Calu3 (cell line): ENCODE results near the gene CNDP2. TPM values are rescaled to one million over a fixed set of nuclear protein-coding genes. Genes with fewer than 3 reads are reported as not detected.

ENCODE experiments used
- Bru-seq: library from RNA; stranded (reverse); fragments of 400-500 nt; gene quantifications from one replicate; lab custom pipeline; 2021; lab: Mats Ljungman, UMichigan
- BruChase-seq, 2 experiments: library from RNA; stranded (reverse); fragments of 400-500 nt; gene quantifications; one replicate each; lab custom pipeline; 2021; lab: Mats Ljungman, UMichigan
- BruUV-seq: library from RNA; stranded (reverse); fragments of 400-500 nt; replicated peaks from 2 replicates; lab custom pipeline; 2021; lab: Mats Ljungman, UMichigan
- CTCF ChIA-PET: fragments of 300-600 bp; sonication (Branson Sonifier 250); formaldehyde crosslinking; loops from one replicate; lab custom pipeline; 2022; ENCODE audit warnings: antibody characterized with exemption; lab: Charles Lee
- DNase-seq: peaks from one replicate; pipeline ENCODE4 v3.0.0; 2022
- H3K27ac Mint-ChIP-seq: one replicate; pipeline ENCODE4 v1.8.0; 2022; ENCODE audit warnings: mixed read lengths; ENCODE audit not compliant: unreplicated experiment
- H3K27me3 Mint-ChIP-seq: one replicate; pipeline ENCODE4 v1.8.0; 2022; ENCODE audit warnings: mixed read lengths; ENCODE audit not compliant: unreplicated experiment
- H3K36me3 Mint-ChIP-seq: one replicate; pipeline ENCODE4 v1.8.0; 2022; ENCODE audit warnings: mild to moderate bottlenecking, moderate library complexity, mixed read lengths; ENCODE audit not compliant: insufficient read depth, unreplicated experiment
- H3K4me1 Mint-ChIP-seq: one replicate; pipeline ENCODE4 v1.8.0; 2022; ENCODE audit warnings: mild to moderate bottlenecking, low read depth, mixed read lengths; ENCODE audit not compliant: unreplicated experiment
- H3K4me3 Mint-ChIP-seq: one replicate; pipeline ENCODE4 v1.8.0; 2022; ENCODE audit warnings: mild to moderate bottlenecking, low read depth, moderate library complexity, mixed read lengths; ENCODE audit not compliant: unreplicated experiment
- H3K9me3 Mint-ChIP-seq: one replicate; pipeline ENCODE4 v1.8.0; 2022; ENCODE audit warnings: low read depth, mixed read lengths; ENCODE audit not compliant: unreplicated experiment
- intact Hi-C: fragments of 100-400 bp; cut with micrococcal nuclease; formaldehyde crosslinking; loops from one replicate; pipeline ENCODE4 v1.10.0; 2022; ENCODE audit not compliant: unreplicated experiment
- long read RNA-seq: library from polyadenylated mRNA; stranded (forward); transcript quantifications from one replicate; pipeline ENCODE4 v2.0.0, GENCODE V29; 2022
- total RNA-seq: library from RNA; stranded (reverse); gene quantifications from 2 replicates; pipeline ENCODE4 v1.2.3, GENCODE V29; 2022
- TF ChIP-seq, protein P1 (sequence below): fragments of 200-600 bp; IDR thresholded peaks from one replicate; pipeline ENCODE4 v1.8.0; 2022; ENCODE audit warnings: antibody characterized with exemption; ENCODE audit not compliant: unreplicated experiment

The CNDP2 gene
- total RNA-seq (279 and 312 TPM in 2 replicates), Bru-seq, nascent RNA (percentile 91 among the genes with signal in this experiment), BruChase-seq, experiment 1, labeled RNA remaining after a 6-hour chase (percentile 93 among the genes with signal in this experiment), BruChase-seq, experiment 2, labeled RNA remaining after a 2-hour chase (percentile 89 among the genes with signal in this experiment)
- long read RNA-seq, full-length matches to known transcripts = 204 of 335 reads
- long read RNA-seq, partial matches to known transcripts = 78 of 335 reads
- long read RNA-seq, other reads (novel, unspliced or antisense) = 53 of 335 reads

DNA sequence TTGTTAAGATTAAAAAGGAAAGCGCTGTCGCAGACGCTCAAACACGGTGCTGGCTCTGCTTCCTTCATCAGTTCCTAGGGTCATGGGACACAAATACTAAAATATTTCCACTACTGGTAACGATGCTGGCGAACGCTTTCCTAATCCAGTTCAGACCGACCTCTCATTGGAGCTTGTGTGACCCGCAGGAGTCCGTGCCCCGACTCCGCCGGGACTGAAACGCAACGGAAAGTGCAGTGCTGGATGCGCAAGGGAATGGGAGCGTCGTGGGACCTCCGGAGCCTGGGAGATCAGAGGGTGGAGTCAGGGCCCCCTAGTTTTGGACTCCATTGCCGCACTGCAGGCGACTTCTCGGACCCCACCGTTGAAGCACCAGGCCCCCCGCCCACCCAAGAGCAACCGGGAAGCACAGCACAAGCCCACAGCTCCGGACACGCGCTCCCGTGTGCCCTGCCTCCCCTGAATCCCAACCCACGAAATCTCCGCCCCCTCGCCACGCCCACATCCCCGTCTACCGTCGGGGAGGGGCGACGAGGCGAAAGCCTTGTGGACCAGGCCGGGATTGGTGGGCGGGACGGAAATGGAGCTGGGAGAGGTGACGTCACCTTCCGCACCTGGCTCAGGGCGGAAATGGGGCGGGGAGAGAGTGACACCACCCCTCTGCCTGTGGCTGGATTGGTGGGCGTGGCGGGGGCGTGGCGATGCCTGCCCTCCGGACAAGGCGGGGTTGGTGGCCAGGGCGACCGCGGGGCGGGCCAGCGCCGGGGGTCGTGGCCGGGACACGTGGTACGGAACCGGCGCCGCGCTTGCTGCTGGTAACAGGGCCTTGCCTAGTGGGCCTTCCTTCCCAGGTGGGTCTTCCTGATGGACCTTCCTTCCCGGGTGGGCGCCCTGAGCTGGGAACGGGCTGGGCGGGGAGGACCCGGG, at the start of gene CNDP2:
CNDP2 (plus strand) TSS at position 783 of the 927 bp plus-strand sequence. CDS start 3,611 bp downstream, outside the sequence.
- TF ChIP-seq, protein P1, sequence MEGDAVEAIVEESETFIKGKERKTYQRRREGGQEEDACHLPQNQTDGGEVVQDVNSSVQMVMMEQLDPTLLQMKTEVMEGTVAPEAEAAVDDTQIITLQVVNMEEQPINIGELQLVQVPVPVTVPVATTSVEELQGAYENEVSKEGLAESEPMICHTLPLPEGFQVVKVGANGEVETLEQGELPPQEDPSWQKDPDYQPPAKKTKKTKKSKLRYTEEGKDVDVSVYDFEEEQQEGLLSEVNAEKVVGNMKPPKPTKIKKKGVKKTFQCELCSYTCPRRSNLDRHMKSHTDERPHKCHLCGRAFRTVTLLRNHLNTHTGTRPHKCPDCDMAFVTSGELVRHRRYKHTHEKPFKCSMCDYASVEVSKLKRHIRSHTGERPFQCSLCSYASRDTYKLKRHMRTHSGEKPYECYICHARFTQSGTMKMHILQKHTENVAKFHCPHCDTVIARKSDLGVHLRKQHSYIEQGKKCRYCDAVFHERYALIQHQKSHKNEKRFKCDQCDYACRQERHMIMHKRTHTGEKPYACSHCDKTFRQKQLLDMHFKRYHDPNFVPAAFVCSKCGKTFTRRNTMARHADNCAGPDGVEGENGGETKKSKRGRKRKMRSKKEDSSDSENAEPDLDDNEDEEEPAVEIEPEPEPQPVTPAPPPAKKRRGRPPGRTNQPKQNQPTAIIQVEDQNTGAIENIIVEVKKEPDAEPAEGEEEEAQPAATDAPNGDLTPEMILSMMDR = no peak
- H3K4me3 Mint-ChIP-seq = peak within 1 kb of the TSS; percentile 73

DNA sequence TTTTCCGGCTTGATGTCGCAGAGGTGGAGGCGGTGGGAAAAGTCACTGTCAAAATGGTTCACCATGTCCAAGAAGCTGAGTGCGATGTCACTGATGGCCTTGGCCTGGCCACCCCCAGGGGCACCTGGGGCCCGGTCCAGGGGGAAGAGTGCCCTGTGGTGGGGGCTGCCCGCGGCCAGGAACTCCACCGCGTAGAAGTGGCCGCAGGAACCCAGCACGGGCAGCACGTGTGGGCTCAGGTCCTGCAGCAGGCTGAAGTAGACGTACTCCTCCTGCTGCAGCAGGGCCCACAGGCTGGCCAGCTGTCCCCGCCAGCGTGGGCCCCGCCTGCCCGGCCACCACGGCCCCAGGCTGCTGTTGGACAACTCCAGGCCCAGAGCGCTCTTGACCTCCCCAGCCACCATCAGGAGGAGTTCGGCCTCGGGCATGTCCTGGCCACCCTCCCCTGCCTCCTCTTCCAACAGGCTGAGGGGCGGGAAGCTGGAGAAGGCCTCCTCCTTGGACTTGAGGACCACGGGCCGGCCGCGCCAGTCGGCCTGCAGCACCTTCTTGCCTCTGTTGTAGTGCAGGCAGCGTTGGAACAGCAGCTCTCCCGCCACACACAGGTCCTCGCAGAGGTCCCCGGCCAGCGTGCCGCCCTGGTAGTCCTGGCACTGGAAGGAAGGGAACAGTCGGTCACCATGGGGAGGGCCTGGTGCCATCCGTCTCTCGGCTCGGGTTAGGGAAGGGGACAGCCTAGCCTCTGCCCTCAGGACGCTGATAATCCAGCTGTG, 49.3 kb upstream of the CNDP2 start:
- Mint-ChIP-seq H3K4me3 (no peak overlapping the region), H3K4me1 (no peaks in the 10 kb centered on the region), H3K27ac (no peak overlapping the region), H3K36me3 (no peaks in the 10 kb centered on the region), H3K27me3 (peaks cover 92% of the 10 kb centered on the region), H3K9me3 (no peaks in the 10 kb centered on the region)
- BruUV-seq = no TSS peak
- no peak for DNase-seq
- CTCF ChIA-PET = interaction anchor here (0.8 kb wide), 1 partner anchor 50 kb away, joined by 3 read pairs; no protein-coding TSS in a partner anchor
- TF ChIP-seq, protein P1 = no peak
- intact Hi-C loops = no loop called here

More for the DNA sequence above, at the start of gene CNDP2:
- H3K9me3 Mint-ChIP-seq = no peaks in the 10 kb centered on the region
- no peaks in the 10 kb centered on the region for H3K27me3 Mint-ChIP-seq
- H3K36me3 Mint-ChIP-seq = peaks cover 45% of the 10 kb centered on the region
- BruUV-seq = TSS peak; percentile 94
- intact Hi-C loops = no loop called here
- CTCF ChIA-PET = interaction anchor here (0.8 to 2.1 kb wide), 6 partner anchors 27 to 143 kb away, joined by 3 to 9 read pairs (median 4); no protein-coding TSS in a partner anchor
- peaks cover 38% of the 10 kb centered on the region for H3K4me1 Mint-ChIP-seq
- peak within 1 kb of the TSS; percentile 69 for H3K27ac Mint-ChIP-seq
- peak; percentile 100 for DNase-seq

DNA sequence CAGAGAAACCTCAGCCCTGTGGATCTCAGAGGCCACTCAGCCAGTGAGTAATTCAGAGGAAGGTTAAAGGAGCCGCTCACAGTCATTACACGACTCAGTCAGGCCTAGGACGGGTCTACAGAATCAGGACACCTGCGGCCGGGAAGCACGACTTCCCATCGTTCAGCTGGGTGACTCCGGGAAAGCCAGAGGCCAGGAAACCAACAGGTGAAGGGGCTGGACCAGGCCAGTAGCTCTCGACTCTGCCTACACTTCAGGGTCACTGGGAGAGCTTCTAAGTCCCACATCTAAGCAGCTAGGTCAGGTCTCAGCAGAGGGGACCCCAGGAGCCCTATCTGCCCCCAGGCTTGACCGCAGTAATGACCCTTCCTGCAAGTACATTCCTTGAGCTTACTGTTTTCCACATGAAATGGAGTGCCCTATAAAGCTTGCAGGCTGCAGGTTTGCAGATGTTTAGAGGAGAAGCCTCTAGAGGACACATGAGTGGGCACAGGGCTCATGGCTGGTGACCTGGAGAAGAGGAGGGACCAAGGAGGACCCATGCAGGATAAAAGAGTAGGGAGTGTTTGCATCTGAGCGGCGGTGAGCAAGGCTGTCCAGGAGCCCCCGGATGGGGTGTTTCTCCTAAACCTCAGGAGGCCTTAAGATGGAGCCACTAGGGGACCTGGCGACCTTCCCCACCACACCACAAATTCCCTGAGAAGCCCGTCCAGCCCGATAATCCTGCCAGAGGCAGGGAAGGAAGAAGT, 48.6 kb upstream of the CNDP2 start:
- TF ChIP-seq, protein P1 = no peak
- no peaks in the 10 kb centered on the region for H3K36me3 Mint-ChIP-seq
- no peak overlapping the region for H3K4me3 Mint-ChIP-seq
- H3K9me3 Mint-ChIP-seq = no peaks in the 10 kb centered on the region
- DNase-seq = no peak
- no TSS peak for BruUV-seq
- CTCF ChIA-PET = interaction anchor here (0.8 kb wide), 1 partner anchor 49 kb away, joined by 3 read pairs; no protein-coding TSS in a partner anchor
- intact Hi-C loops = no loop called here
- no peak overlapping the region for H3K27ac Mint-ChIP-seq
- no peaks in the 10 kb centered on the region for H3K4me1 Mint-ChIP-seq
- H3K27me3 Mint-ChIP-seq = peaks cover 92% of the 10 kb centered on the region
